SJSA1 (cell line): ENCODE results near the gene NOXO1. TPM values are rescaled to one million over a fixed set of nuclear protein-coding genes. Genes with fewer than 3 reads are reported as not detected.
A peak's percentile ranks its signal among the peaks of the same experiment; 100 is the strongest.

Experiments
- DNase-seq, 2 experiments: peaks; one replicate each; pipeline ENCODE4 v3.0.0-alpha.2; 2015 to 2020; ENCODE audit warnings: low spot score in 2 of 2, low read depth in 1 of 2
- H3K27ac ChIP-seq: fragments of 250-450 bp; sonication (Bioruptor Pico); 2 replicates; pipeline ENCODE4 v1.5.1; 2020; ENCODE audit warnings: mild to moderate bottlenecking, moderate library complexity
- H3K27me3 ChIP-seq: fragments of 250-450 bp; sonication (Bioruptor Pico); replicated peaks from 2 replicates; pipeline ENCODE4 v1.5.1; 2020; ENCODE audit warnings: mild to moderate bottlenecking, moderate library complexity
- H3K36me3 ChIP-seq: fragments of 250-450 bp; sonication (Bioruptor Pico); 2 replicates; pipeline ENCODE4 v1.5.1; 2020; ENCODE audit warnings: mild to moderate bottlenecking
- H3K4me1 ChIP-seq: fragments of 250-450 bp; sonication (Bioruptor Pico); replicated peaks from 2 replicates; pipeline ENCODE4 v1.6.1; 2021; ENCODE audit warnings: mild to moderate bottlenecking
- H3K4me3 ChIP-seq: fragments of 250-450 bp; sonication (Bioruptor Pico); 2 replicates; pipeline ENCODE4 v1.5.1; 2020; ENCODE audit warnings: mild to moderate bottlenecking
- H3K9me3 ChIP-seq: fragments of 250-450 bp; sonication (Bioruptor Pico); replicated peaks from 2 replicates; pipeline ENCODE4 v1.5.1; 2020; ENCODE audit warnings: mild to moderate bottlenecking
- total RNA-seq: library from RNA; depleted of rRNA; stranded (reverse); fragments of >200 nt; shearing (Covaris generic); gene quantifications from 2 replicates; pipeline ENCODE4 v1.2.3, GENCODE V29; 2014; rRNA removed

The NOXO1 gene
- total RNA-seq, 1 experiment from 2014 or later, result 0.16 TPM

GRCh38 chr16:1933097-1933661 lies 48.1 kb downstream of the NOXO1 start:
- Histone ChIP-seq H3K9me3 (no peaks in the 10 kb centered on the region), H3K27me3 (no peaks in the 10 kb centered on the region; the same call in 1 of the 2 replicates), H3K4me1 (peaks cover 10% of the 10 kb centered on the region), H3K4me3 (no peak overlapping the region), H3K27ac (no peak overlapping the region), H3K36me3 (peaks cover 2% of the 10 kb centered on the region; the same call in 1 of the 2 replicates)
- DNase-seq, result no peak

GRCh38 chr16:1932050-1933028 lies 48.9 kb downstream of the NOXO1 start:
- H3K4me3 ChIP-seq, result no peak overlapping the region
- no peak overlapping the region for H3K27ac ChIP-seq
- H3K4me1 ChIP-seq, result peaks cover 10% of the 10 kb centered on the region
- H3K27me3 ChIP-seq, result no peaks in the 10 kb centered on the region; the same call in 1 of the 2 replicates
- H3K9me3 ChIP-seq, result no peaks in the 10 kb centered on the region
- H3K36me3 ChIP-seq, result no peaks in the 10 kb centered on the region
- no peak for DNase-seq

- Histone ChIP-seq H3K4me3 (no peak overlapping the region), H3K4me1 (peaks cover 8% of the 10 kb centered on the region), H3K27ac (no peak overlapping the region), H3K27me3 (no peaks in the 10 kb centered on the region; the same call in 1 of the 2 replicates), H3K9me3 (no peaks in the 10 kb centered on the region), H3K36me3 (no peaks in the 10 kb centered on the region)
- no peak for DNase-seq
These were observed 50.9 kb downstream of the NOXO1 start for GRCh38 chr16:1930338-1930720.

GRCh38 chr16:1929578-1930337 lies 51.5 kb downstream of the NOXO1 start:
- Histone ChIP-seq H3K27ac (no peak overlapping the region), H3K27me3 (no peaks in the 10 kb centered on the region; the same call in 1 of the 2 replicates), H3K36me3 (no peaks in the 10 kb centered on the region), H3K4me1 (peaks cover 7% of the 10 kb centered on the region), H3K4me3 (peak overlapping the region; percentile 37), H3K9me3 (no peaks in the 10 kb centered on the region)
- peak; percentile 78 to 86 for DNase-seq

GRCh38 chr16:1929105-1929504 lies 52.2 kb downstream of the NOXO1 start:
- H3K36me3 ChIP-seq, result no peaks in the 10 kb centered on the region
- peak overlapping the region; percentile 37 for H3K4me3 ChIP-seq
- no peak overlapping the region for H3K27ac ChIP-seq
- no peaks in the 10 kb centered on the region for H3K9me3 ChIP-seq
- peaks cover 7% of the 10 kb centered on the region for H3K4me1 ChIP-seq
- peak in 1 of 2 experiments; percentile 25 for DNase-seq
- no peaks in the 10 kb centered on the region; the same call in 1 of the 2 replicates for H3K27me3 ChIP-seq

Other genes starting within 250 kb of the NOXO1 start
- 19.9 and 27.1 TPM in 2 replicates for gene NME3, start 209.9 kb downstream of the NOXO1 start, total RNA-seq
- gene EME2, start 208.7 kb downstream of the NOXO1 start, total RNA-seq, result 6.9 and 7.7 TPM in 2 replicates
- 132 and 178 TPM in 2 replicates for gene MRPS34, start 208.3 kb downstream of the NOXO1 start, total RNA-seq
- gene SPSB3, start 198.9 kb downstream of the NOXO1 start, total RNA-seq, result 19.9 and 21.1 TPM in 2 replicates
- 117 and 127 TPM in 2 replicates for gene NUBP2, start 198.5 kb downstream of the NOXO1 start, total RNA-seq
- not detected in 2 replicates for gene IGFALS, start 187.8 kb downstream of the NOXO1 start, total RNA-seq
- 22.2 and 65.3 TPM in 2 replicates for gene HAGH, start 154.6 kb downstream of the NOXO1 start, total RNA-seq
- gene FAHD1, start 154.3 kb downstream of the NOXO1 start, total RNA-seq, result 38.8 and 90.3 TPM in 2 replicates
- not detected in 2 replicates for gene MEIOB, start 109.3 kb downstream of the NOXO1 start, total RNA-seq
- not detected in 2 replicates for gene HS3ST6, start 63.1 kb downstream of the NOXO1 start, total RNA-seq
- gene MSRB1, start 38.3 kb downstream of the NOXO1 start, total RNA-seq, result 13.9 and 21.3 TPM in 2 replicates
- not detected in 2 replicates for gene RPL3L, start 26.8 kb downstream of the NOXO1 start, total RNA-seq
- 273 and 292 TPM in 2 replicates for gene NDUFB10, start 21.9 kb downstream of the NOXO1 start, total RNA-seq
- gene RPS2, start 16.6 kb downstream of the NOXO1 start, total RNA-seq, result 2,199 and 2,611 TPM in 2 replicates
- gene RNF151, start 14.6 kb downstream of the NOXO1 start, total RNA-seq, result not detected in 2 replicates
- 68.0 and 156 TPM in 2 replicates for gene TBL3, start 9.4 kb downstream of the NOXO1 start, total RNA-seq
- 26.9 and 31.8 TPM in 2 replicates for gene GFER, start 2.7 kb upstream of the NOXO1 start, total RNA-seq
- 1.8 and 7.3 TPM in 2 replicates for gene SYNGR3, start 8.5 kb upstream of the NOXO1 start, total RNA-seq
- gene ZNF598, start 28.4 kb upstream of the NOXO1 start, total RNA-seq, result 13.5 and 20.4 TPM in 2 replicates
- gene NPW, start 38.3 kb upstream of the NOXO1 start, total RNA-seq, result not detected in 2 replicates
- 50.2 and 57.3 TPM in 2 replicates for gene NHERF2, start 45.4 kb upstream of the NOXO1 start, total RNA-seq
- 33.9 and 59.3 TPM in 2 replicates for gene NTHL1, start 66.4 kb upstream of the NOXO1 start, total RNA-seq
- 36.9 and 51.9 TPM in 2 replicates for gene TSC2, start 66.5 kb upstream of the NOXO1 start, total RNA-seq
- gene PKD1, start 154.4 kb upstream of the NOXO1 start, total RNA-seq, result 60.4 and 97.9 TPM in 2 replicates
- 0.16 TPM in 1 of 2 replicates, not detected in the other for gene RAB26, start 167.2 kb upstream of the NOXO1 start, total RNA-seq
- gene TRAF7, start 174.3 kb upstream of the NOXO1 start, total RNA-seq, result 26.4 and 39.5 TPM in 2 replicates
- gene CASKIN1, start 215.1 kb upstream of the NOXO1 start, total RNA-seq, result not detected in 2 replicates
- 25.3 and 34.1 TPM in 2 replicates for gene MLST8, start 224.0 kb upstream of the NOXO1 start, total RNA-seq
- gene BRICD5, start 229.4 kb upstream of the NOXO1 start, total RNA-seq, result 0.88 and 4.6 TPM in 2 replicates
- gene PGP, start 233.4 kb upstream of the NOXO1 start, total RNA-seq, result 37.8 and 47.1 TPM in 2 replicates
- gene E4F1, start 242.1 kb upstream of the NOXO1 start, total RNA-seq, result 44.7 and 47.6 TPM in 2 replicates